Suppressor macrophage (primary cell): ENCODE results near the gene PATL2.
"Not testable (repeated sequence)": the region's sequence is repeated elsewhere in the genome, so short reads cannot be mapped to it uniquely, and the experiment has no call there.

Experiments used
- DNase-seq, 4 experiments: peaks; one replicate each; pipeline ENCODE4 v3.0.0-alpha.2; 2020 to 2022

PATL2 gene

DNA sequence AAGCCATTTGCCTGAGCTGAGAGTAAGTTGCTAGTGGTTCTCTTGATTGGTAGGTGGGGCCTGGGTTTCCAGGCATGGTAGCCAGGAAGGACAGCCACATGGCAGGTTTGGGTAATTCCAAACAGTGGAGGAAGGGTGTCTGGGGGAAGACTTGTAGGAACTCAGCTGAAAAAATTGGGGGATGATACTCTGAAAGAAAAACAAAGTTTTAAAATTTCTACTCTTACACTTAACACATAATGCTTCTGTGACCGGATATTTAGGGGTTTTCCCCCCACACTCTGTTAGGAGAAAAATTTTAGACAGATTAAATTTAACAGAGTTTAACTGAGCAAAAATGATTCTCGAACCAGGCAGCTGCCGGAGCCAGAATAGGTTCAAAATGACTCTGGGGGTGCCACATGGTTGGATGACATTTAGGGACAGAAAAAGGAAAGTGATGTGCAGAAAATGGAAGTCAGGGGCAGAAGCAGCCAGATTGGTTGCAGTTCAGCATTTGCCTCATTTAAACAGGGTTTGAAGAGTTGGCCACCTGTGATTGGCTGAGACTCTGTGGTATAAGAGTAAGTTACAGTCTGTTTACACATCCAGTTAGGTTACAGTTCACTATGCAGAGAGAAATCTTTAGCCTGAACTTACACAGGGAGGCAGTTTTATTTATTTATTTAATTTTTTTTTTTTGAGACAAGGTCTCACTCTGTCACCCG, 8.3 kb upstream of the PATL2 start:
- DNase-seq = peak in 3 of 4 experiments; percentile 24 to 49 (median 40)

DNA sequence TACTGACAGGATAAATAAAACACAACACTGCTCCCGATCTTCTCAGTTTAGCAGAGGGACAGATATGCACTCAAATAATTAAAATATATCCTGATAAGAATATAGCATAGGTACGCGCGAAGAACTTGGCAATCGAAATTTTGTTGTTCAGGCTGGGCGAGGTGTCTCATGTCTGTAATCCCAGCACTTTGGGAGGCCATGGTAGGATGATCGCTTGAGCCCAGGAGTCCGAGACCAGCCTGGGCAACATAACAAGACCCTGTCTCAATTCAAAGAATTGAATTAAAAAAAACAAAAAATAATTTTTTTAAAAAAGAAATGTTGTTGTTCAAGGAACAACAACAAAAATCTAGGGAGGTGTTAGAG, 7.8 kb upstream of the PATL2 start:
- no peak for DNase-seq

- no peak for DNase-seq
These were observed 7.2 kb upstream of the PATL2 start for GRCh38 chr15:44718180-44718926.

GRCh38 chr15:44716983-44717602, 6.0 kb upstream of the PATL2 start:
- no peak for DNase-seq

GRCh38 chr15:44715797-44716334, 4.7 kb upstream of the PATL2 start:
- DNase-seq = no peak

DNA sequence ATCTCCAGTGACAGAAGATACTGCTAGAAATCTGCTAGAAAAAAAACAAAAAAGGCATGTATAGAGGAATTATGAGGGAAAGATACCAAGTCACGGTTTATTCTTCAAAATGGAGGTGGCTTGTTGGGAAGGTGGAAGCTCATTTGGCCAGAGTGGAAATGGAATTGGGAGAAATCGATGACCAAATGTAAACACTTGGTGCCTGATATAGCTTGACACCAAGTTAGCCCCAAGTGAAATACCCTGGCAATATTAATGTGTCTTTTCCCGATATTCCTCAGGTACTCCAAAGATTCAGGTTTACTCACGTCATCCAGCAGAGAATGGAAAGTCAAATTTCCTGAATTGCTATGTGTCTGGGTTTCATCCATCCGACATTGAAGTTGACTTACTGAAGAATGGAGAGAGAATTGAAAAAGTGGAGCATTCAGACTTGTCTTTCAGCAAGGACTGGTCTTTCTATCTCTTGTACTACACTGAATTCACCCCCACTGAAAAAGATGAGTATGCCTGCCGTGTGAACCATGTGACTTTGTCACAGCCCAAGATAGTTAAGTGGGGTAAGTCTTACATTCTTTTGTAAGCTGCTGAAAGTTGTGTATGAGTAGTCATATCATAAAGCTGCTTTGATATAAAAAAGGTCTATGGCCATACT, 4.1 kb upstream of the PATL2 start:
- no peak for DNase-seq

GRCh38 chr15:44713006-44713966, 2.2 kb upstream of the PATL2 start:
- peak; percentile 28 to 64 (median 46) for DNase-seq

DNA sequence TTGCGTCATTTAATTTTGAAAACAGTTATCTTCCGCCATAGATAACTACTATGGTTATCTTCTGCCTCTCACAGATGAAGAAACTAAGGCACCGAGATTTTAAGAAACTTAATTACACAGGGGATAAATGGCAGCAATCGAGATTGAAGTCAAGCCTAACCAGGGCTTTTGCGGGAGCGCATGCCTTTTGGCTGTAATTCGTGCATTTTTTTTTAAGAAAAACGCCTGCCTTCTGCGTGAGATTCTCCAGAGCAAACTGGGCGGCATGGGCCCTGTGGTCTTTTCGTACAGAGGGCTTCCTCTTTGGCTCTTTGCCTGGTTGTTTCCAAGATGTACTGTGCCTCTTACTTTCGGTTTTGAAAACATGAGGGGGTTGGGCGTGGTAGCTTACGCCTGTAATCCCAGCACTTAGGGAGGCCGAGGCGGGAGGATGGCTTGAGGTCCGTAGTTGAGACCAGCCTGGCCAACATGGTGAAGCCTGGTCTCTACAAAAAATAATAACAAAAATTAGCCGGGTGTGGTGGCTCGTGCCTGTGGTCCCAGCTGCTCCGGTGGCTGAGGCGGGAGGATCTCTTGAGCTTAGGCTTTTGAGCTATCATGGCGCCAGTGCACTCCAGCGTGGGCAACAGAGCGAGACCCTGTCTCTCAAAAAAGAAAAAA, 1.4 kb upstream of the PATL2 start:
- DNase-seq = peak; percentile 85 to 92 (median 88)

GRCh38 chr15:44711743-44712345, 721 bp upstream of the PATL2 start:
- peak; percentile 74 to 82 (median 76) for DNase-seq

- peak; percentile 84 to 91 (median 90) for DNase-seq
These were observed 657 bp downstream of the PATL2 start for GRCh38 chr15:44710236-44711095.

GRCh38 chr15:44706946-44707636, 4.0 kb downstream of the PATL2 start:
- DNase-seq = no peak

GRCh38 chr15:44706401-44706800, 4.7 kb downstream of the PATL2 start:
- no peak for DNase-seq

DNA sequence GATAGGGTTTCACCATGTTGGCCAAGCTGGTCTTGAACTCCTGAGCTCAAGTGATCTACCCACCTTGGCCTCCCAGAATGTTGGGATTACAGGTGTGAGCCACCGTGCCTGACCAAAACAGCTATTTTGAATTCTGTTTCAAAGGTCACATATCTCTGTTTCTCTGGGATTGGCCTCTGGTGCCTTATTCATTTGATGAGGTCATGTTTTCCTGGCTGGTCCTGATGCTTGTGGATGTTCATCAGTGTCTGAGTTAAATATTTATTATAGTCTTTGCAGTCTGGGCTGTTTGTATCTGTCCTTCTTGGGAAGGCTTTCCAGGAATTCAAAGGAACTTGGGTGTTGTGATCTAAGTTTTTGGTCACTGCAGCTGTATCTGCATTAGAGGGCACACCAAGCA, 5.1 kb downstream of the PATL2 start:
- no peak for DNase-seq

DNA sequence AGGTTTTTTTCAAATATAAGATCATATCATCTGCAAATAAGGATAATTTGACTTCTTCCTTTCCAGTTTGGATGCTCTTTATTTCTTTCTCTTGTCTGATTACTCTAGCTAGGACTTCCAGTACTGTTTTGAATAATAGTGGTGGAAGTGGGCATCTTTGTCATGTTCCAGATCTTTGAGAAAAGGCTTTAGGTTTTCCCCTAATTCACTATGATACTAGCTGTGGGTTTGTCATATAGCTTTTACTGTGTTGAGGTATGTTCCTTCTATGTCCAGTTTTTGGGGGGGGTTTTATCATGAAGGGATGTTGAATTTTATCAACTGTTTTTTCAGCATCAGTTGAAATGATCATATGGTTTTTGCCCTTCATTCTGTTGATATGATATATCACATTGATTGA, 10.4 kb downstream of the PATL2 start:
- not testable (repeated sequence) for DNase-seq

- DNase-seq = peak; percentile 38 to 79 (median 61)
These were observed 12.5 kb downstream of the PATL2 start for GRCh38 chr15:44698641-44699040.

DNA sequence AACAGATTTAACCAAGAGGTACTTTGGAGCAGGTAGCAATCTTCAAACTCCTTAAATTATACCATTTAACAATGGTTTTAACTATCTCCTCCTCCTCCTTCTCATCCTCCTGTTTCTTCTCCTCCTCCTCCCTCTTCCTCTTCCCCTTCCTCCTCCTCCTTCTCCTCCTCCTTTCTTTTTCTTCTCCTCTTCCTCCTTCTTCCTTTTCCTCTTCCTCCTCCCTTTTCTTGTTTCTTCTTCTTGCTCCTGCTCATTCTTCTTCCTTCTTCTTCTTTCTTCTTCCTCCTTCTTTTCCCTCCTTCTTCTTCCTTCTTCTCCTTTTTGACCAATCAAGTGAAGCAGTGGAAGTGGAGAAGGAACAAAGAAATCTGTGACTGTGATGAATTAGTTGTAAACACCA, 14.1 kb downstream of the PATL2 start:
- DNase-seq = no peak

- no peak for DNase-seq
These were observed 15.8 kb downstream of the PATL2 start for GRCh38 chr15:44695294-44695693.

GRCh38 chr15:44694416-44694815, 16.7 kb downstream of the PATL2 start:
- DNase-seq = no peak

GRCh38 chr15:44692659-44693058, 18.5 kb downstream of the PATL2 start:
- DNase-seq = no peak
